Bronchial epithelial cell (primary cell): ENCODE measurements around the gene FMN1. TPM values are rescaled to one million over a fixed set of nuclear protein-coding genes. Genes with fewer than 3 reads are reported as not detected.

Experiments used
- DNase-seq: peaks from one replicate; pipeline ENCODE4 v3.0.0-alpha.2; 2010; ENCODE audit warnings: low read depth
- FAIRE-seq: peaks from 2 replicates; lab custom pipeline; 2011; peaks lifted over from hg19 to GRCh38; lab: Jason Lieb, UNC
- H3K27me3 ChIP-seq: 2 replicates; pipeline ENCODE4 v1.5.1; 2011; ENCODE audit warnings: low read length; ENCODE audit not compliant: control insufficient read depth, insufficient read depth
- H3K36me3 ChIP-seq: 2 replicates; pipeline ENCODE4 v1.5.1; 2011; ENCODE audit warnings: low read length; ENCODE audit not compliant: control insufficient read depth, insufficient read depth
- H3K4me3 ChIP-seq: 2 replicates; pipeline ENCODE4 v1.5.1; 2011; ENCODE audit warnings: mild to moderate bottlenecking, low read depth, low read length, control low read depth
- CTCF ChIP-seq: IDR thresholded peaks from 2 replicates; pipeline ENCODE4 v1.5.1; 2011; ENCODE audit warnings: mild to moderate bottlenecking, moderate library complexity, low read length, control low read depth, inconsistent platforms; ENCODE audit not compliant: insufficient read depth, severe bottlenecking
- total RNA-seq: library from RNA; depleted of rRNA; stranded (reverse); fragments of >200 nt; gene quantifications from 2 replicates; pipeline ENCODE4 v1.2.1, GENCODE V29; 2014

Gene FMN1
- total RNA-seq, 1 donor from 2014 or later = 1.6 TPM

- peaks cover 44% of the 10 kb centered on the region for H3K27me3 ChIP-seq
- FAIRE-seq = no peak
- DNase-seq = no peak
- no peaks in the 10 kb centered on the region for H3K36me3 ChIP-seq
- no peak overlapping the region for H3K4me3 ChIP-seq
- no peak for TF ChIP-seq CTCF
Observed at GRCh38 chr15:32716915-32717425, 477.5 kb downstream of the FMN1 start.

GRCh38 chr15:32716216-32716914, 478.1 kb downstream of the FMN1 start:
- peaks cover 44% of the 10 kb centered on the region for H3K27me3 ChIP-seq
- no peak overlapping the region for H3K4me3 ChIP-seq
- no peak for TF ChIP-seq CTCF
- H3K36me3 ChIP-seq = no peaks in the 10 kb centered on the region
- FAIRE-seq (no peak), DNase-seq (no peak)

Other genes with a start within 250 kb of the FMN1 start
- under 0.01 and 0.26 TPM in 2 replicates for gene RYR3, start 116.3 kb upstream of the FMN1 start, total RNA-seq